Right atrium auricular region (tissue), 2 donors: ENCODE measurements around the gene LRMDA. TPM values are rescaled to one million over a fixed set of nuclear protein-coding genes. Genes with fewer than 3 reads are reported as not detected.

Experiments
- DNase-seq: peaks from one replicate; pipeline ENCODE4 v3.0.0-alpha.2; 2019; ENCODE audit warnings: low spot score
- H3K27ac ChIP-seq, 2 donors: fragments of 200-600 bp; sonication (generic); 1 replicate in 1 of 2; 2 replicates in 1 of 2; pipeline ENCODE4 v1.5.1; 2016 to 2019
- H3K27me3 ChIP-seq, 2 donors: fragments of 200-600 bp; sonication (generic); one replicate each; pipeline versions ENCODE4 v1.5.1 to v1.6.0; 2017 to 2019
- H3K36me3 ChIP-seq: fragments of 200-600 bp; sonication (generic); one replicate; pipeline ENCODE4 v1.5.1; 2016
- H3K4me1 ChIP-seq, 2 donors: fragments of 200-600 bp; sonication (generic); one replicate each; pipeline versions ENCODE4 v1.5.1 to v1.6.0; 2017 to 2019
- H3K4me3 ChIP-seq, 2 donors: fragments of 200-600 bp; sonication (generic); 1 replicate in 1 of 2; 2 replicates in 1 of 2; pipeline ENCODE4 v1.5.1; 2017 to 2019; ENCODE audit warnings: mild to moderate bottlenecking in 1 of 2, moderate library complexity in 1 of 2
- H3K9me3 ChIP-seq, 2 donors: fragments of 200-600 bp; sonication (generic); one replicate each; pipeline ENCODE4 v1.5.1; 2019
- total RNA-seq, 2 donors: library from RNA; depleted of rRNA; stranded (reverse); fragments of >200 nt; gene quantifications; one replicate each; pipeline ENCODE4 v1.1.0, GENCODE V29; 2016
- TF ChIP-seq, protein P1 (sequence below), 2 donors: fragments of 200-600 bp; sonication (generic); IDR thresholded peaks; one replicate each; pipeline ENCODE4 v1.5.1; 2019; ENCODE audit warnings: antibody characterized with exemption in 2 of 2

LRMDA gene
- total RNA-seq, 2 donors from 2014 or later = 6.1 to 19.1 TPM

DNA sequence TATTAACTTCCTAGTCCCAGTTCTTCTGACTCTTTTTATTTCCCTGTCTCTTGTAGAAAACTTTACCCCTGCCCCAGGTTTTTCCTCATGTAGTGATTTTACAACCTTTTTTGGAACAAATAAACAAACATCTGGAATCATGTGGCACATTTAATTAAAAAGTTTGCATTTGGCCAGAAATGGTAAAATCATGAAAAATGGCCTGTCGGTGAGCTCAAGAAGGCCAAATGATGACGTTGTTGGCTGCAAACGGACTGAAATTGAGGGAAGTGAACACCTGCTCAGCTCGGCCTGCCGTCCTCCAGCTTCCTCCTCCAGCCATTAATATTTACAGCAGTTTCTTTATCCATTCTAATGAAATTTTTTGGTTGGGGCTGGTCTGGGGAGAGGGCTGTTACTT lies 902.8 kb downstream of the LRMDA start:
- Histone ChIP-seq H3K9me3 (no peaks in the 10 kb centered on the region), H3K4me3 (no peak overlapping the region), H3K27me3 (no peaks in the 10 kb centered on the region), H3K36me3 (no peaks in the 10 kb centered on the region), H3K4me1 (peaks cover 0 to 47% of the 10 kb centered on the region in 2 donors), H3K27ac (no peak overlapping the region)
- TF ChIP-seq, protein P1, sequence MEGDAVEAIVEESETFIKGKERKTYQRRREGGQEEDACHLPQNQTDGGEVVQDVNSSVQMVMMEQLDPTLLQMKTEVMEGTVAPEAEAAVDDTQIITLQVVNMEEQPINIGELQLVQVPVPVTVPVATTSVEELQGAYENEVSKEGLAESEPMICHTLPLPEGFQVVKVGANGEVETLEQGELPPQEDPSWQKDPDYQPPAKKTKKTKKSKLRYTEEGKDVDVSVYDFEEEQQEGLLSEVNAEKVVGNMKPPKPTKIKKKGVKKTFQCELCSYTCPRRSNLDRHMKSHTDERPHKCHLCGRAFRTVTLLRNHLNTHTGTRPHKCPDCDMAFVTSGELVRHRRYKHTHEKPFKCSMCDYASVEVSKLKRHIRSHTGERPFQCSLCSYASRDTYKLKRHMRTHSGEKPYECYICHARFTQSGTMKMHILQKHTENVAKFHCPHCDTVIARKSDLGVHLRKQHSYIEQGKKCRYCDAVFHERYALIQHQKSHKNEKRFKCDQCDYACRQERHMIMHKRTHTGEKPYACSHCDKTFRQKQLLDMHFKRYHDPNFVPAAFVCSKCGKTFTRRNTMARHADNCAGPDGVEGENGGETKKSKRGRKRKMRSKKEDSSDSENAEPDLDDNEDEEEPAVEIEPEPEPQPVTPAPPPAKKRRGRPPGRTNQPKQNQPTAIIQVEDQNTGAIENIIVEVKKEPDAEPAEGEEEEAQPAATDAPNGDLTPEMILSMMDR (IDR thresholded peaks at IDR 0.05) = no peak
- no peak for DNase-seq

DNA sequence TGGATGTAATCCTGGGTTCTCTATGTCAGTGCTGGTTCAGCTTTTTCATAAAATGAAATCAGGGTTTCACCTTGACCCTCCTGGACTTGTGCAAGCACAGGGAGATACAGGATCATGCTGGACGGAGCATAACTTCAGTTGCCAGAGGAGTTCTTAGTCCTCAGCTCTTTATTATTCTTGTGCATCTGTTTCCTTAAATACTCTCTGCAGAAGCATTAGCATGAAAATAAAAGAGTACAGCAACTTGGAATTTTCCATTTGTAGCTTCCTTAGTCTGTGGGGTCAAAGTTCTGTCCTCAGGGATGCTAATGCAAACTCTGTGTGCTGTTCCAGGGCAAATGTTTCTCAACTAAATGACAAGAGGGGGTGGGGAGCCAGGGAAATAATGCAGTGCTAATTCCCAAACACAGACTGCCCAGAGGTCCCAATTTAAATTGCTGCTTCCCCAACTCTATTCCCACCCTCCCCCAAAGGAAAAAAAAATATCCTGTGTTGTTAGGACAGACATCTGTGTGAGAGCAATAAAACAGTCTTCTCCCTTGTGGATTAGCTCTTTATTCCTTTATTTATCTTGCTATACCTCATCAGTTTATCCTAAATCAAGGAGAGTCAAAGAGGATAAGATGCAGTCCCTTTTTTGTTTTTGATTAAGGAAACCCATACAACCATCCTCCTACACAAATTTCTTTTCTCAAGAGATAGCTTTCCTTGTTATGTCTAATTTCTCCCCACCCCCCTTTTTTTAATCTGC lies 905.0 kb downstream of the LRMDA start:
- DNase-seq = no peak
- H3K9me3 ChIP-seq = no peaks in the 10 kb centered on the region
- H3K36me3 ChIP-seq = no peaks in the 10 kb centered on the region
- H3K27ac ChIP-seq = no peak overlapping the region
- TF ChIP-seq, protein P1 (IDR thresholded peaks at IDR 0.05) = no peak
- no peak overlapping the region for H3K4me3 ChIP-seq
- peaks cover 0 to 47% of the 10 kb centered on the region in 2 donors for H3K4me1 ChIP-seq
- no peaks in the 10 kb centered on the region for H3K27me3 ChIP-seq

DNA sequence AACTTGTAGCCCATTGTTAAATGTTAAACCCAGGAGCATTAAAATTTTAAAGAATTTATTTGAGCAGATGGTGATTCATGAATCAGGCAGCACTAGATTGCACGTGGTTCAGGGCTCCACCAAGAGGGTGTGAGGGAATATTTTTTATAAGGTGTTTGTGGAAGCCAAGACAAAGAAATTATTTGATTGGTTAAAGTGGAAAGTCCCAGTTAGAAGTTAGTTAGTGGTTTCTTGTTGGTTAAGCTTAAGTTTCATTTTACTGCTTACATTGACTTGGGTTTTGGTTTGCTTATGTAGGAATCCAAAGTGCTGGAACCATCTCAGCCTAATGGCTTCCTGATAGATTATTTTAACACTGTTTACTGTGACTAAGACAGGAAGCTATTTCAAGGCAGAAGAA lies 906.2 kb downstream of the LRMDA start:
- TF ChIP-seq, protein P1 (IDR thresholded peaks at IDR 0.05) = no peak

DNA sequence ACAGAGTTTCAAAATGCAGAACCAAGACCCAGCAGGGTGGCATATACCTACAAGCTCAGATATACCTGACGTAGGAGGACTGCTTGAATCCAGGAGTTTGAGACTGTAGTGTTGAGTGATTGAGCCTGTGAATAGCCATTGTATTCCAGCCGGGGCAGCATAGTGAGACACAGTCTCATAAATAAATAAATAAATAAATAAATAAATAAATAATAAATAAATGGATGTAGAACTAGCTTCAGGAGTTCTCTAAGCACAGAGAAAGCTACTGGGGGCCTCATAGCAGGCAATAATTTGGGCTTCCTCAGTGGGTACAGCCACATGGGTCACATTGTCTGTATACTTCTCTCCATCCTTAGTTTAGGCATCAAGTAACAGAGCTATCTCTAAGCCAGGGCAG lies 906.8 kb downstream of the LRMDA start:
- Histone ChIP-seq H3K4me3 (no peak overlapping the region), H3K27ac (no peak overlapping the region), H3K36me3 (no peaks in the 10 kb centered on the region), H3K9me3 (no peaks in the 10 kb centered on the region), H3K4me1 (peaks cover 0 to 37% of the 10 kb centered on the region in 2 donors), H3K27me3 (no peaks in the 10 kb centered on the region)
- TF ChIP-seq, protein P1 (IDR thresholded peaks at IDR 0.05) = no peak
- no peak for DNase-seq

More for the DNA sequence above, 906.2 kb downstream of the LRMDA start:
- Histone ChIP-seq H3K27ac (no peak overlapping the region), H3K4me1 (peaks cover 0 to 41% of the 10 kb centered on the region in 2 donors), H3K36me3 (no peaks in the 10 kb centered on the region), H3K4me3 (no peak overlapping the region), H3K27me3 (no peaks in the 10 kb centered on the region), H3K9me3 (no peaks in the 10 kb centered on the region)
- no peak for DNase-seq

DNA sequence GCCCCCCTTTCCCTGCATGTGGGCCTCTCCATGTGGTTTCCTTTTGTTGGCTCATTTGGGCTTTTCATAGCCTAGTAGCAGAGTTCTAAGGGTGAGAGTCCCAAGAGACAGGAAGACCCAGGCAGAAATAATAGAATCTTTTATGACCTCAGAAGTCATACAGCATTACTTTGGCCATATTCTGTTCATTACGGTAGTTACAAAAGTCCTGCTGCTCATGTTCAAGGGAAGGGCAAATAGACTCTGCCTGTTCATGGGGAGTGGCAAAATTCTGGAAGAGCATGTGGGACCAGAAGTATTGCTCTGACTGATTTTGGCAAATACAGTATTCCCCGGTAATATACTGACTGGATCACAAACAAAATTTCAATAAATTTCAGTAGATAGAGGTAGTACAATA lies 910.3 kb downstream of the LRMDA start:
- Histone ChIP-seq H3K27me3 (no peaks in the 10 kb centered on the region), H3K4me1 (peaks cover 0 to 15% of the 10 kb centered on the region in 2 donors), H3K36me3 (no peaks in the 10 kb centered on the region), H3K4me3 (no peak overlapping the region), H3K27ac (no peak overlapping the region), H3K9me3 (no peaks in the 10 kb centered on the region)
- TF ChIP-seq, protein P1 (IDR thresholded peaks at IDR 0.05) = no peak
- no peak for DNase-seq

DNA sequence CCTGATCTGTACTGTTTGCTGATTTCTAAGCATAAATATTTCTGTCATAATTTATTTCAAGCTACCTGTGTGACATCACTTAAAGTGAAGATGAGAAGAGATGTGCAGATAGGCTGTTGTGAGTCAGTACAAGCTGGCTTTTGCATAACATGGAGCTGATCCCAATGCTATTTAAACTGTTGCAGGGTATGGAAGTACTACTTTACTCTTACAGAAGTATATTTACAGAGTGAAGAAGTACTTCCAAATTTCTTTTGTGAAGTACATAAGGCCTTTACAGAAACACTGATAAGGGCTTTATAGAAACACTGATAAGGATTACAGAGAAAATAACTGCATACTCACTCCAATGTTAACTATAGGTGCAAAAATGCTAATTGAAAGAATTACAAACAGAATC lies 911.6 kb downstream of the LRMDA start:
- no peak overlapping the region for H3K4me3 ChIP-seq
- peaks cover 0 to 4% of the 10 kb centered on the region in 2 donors for H3K4me1 ChIP-seq
- H3K36me3 ChIP-seq = no peaks in the 10 kb centered on the region
- H3K27ac ChIP-seq = no peak overlapping the region
- TF ChIP-seq, protein P1 (IDR thresholded peaks at IDR 0.05) = no peak
- no peaks in the 10 kb centered on the region for H3K9me3 ChIP-seq
- H3K27me3 ChIP-seq = no peaks in the 10 kb centered on the region
- DNase-seq = no peak
